NCI-H2107 (cell line): ENCODE measurements around the gene VTI1A.
"Not testable (repeated sequence)": the region's sequence is repeated elsewhere in the genome, so short reads cannot be mapped to it uniquely, and the experiment has no call there.

Experiments used
- DNase-seq: peaks from one replicate; lab custom pipeline; 2025; lab: John Stamatoyannopoulos, UW

The VTI1A gene

DNA sequence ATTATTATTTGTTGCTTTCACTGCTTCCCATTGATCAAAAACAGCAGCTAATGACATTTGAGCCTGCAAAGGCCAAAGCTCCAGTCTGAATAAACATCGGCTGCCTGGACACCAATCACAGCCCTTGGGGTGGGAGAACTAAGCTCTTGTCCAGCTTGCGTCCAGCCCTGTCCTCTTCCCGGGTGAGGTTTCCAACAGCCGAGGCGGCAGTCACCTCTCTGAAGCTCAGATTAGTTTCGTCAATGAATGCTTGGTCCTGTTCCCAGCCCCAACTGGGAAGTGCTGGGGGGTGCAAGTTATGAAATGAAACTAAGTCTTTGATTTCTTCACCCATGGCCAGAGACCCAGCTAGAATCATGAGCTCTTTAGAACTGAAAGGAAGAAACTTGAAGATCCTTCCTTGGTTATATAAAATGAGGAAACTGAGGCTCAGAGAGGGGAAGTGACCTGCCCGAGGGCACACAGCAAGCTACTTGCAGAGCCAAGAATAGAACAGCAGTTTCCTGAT lies 389.0 kb downstream of the VTI1A start:
- DNase-seq: no peak

GRCh38 chr10:112838784-112839481 lies 391.9 kb downstream of the VTI1A start:
- DNase-seq: no peak

DNA sequence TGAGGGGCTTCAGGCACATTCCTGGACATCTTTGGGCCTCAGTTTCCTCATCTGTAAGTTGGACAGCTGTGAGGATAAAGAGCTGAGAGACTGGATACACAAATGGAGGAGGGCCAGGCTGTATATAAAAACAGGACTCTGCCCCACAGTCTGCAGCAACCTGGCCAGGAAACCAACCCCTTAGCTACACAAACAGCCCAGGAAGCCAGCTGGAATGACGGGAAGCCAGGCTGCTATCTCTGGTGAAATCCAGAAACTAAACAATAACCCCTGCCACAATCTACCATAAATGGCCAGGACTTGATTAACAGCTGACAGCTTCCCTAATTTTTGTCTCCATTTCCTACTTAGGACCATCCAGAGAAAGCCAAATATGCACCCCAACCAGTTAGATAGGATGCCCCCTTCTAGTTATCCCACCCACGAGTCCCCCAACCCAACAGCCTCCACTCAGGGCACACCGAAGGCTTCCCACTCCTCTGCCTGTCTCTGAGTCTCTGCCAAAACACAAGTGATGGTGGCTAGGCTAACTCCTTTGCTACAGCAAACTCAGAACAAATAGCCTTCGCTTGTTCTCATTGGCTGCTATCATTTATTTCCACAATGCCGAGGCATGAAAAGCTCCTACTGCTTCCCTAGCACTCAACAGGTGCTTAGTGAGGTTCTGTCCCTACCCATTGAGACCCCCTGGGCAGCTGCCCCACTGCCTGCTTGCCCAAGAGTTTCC lies 393.1 kb downstream of the VTI1A start:
- no peak for DNase-seq

GRCh38 chr10:112841549-112841948 lies 394.5 kb downstream of the VTI1A start:
- DNase-seq: no peak

GRCh38 chr10:112842832-112843360 lies 395.9 kb downstream of the VTI1A start:
- no peak for DNase-seq

DNA sequence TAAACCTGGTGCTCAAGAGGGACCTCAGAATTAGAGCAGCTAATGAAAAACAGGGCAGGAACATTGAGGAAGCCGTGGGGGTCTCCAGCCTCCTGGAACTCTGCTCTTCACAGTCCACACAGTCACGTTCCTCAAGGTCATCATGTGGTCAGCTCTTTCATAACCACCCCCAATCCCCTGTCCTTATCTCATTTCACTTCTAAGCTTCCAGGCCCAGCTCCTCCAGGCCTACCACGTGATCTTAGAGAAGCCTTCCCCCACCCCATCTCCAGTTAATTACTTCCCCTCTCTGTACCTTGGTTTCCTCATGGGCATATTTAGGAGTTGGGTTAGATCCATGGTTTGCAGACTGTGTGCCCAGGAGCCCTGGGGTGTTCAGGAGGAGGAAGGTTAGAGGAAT lies 396.6 kb downstream of the VTI1A start:
- no peak for DNase-seq

GRCh38 chr10:112844681-112845544 lies 397.9 kb downstream of the VTI1A start:
- no peak for DNase-seq

GRCh38 chr10:112847778-112848177 lies 400.8 kb downstream of the VTI1A start:
- no peak for DNase-seq

- no peak for DNase-seq
Observed at GRCh38 chr10:112848228-112848627, 401.2 kb downstream of the VTI1A start.

DNA sequence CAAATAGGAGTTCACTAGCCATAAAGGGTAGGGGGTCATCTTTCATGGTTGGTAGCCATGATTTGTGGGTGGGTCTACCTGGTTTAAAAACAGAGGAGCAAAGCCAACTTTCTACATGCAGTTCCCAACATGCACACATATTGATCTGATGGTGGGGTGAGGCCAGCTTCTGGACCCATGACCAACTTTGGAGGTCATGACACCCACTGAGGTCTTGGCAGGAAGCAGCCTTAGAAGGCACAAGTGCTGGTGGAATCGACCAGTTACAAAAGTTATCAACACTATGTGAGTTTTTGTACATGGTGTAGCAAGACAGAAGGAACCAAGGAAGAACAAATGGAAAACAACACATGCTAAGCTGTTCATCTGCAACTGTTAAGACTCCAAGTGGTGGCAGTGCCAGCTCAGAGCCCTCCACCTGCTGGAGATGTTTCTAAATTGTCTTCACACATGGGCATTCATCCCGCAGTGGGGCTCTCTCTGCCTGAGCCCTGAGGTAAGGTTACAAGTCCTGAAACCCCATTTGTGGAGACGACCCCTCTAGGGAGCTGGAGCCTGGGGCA lies 401.9 kb downstream of the VTI1A start:
- no peak for DNase-seq

DNA sequence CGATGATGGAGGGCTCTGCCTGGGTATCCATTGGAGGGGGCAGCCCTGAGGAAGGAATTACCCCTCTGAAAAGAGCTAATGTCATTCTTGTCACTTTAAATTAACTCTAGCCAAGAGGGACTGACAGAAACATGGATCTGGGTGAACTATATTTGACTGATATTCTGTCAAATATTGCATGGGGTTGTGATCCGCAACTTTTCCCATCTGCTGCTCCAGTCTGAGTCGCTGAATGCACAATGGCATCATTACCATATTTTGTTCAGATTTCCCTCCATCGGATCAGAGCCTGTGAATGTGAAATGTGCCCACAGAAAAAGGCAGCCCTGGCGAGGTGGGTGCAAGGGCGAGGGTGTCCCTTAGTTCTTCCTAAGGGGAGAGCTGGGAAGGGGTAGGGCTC lies 402.5 kb downstream of the VTI1A start:
- no peak for DNase-seq

DNA sequence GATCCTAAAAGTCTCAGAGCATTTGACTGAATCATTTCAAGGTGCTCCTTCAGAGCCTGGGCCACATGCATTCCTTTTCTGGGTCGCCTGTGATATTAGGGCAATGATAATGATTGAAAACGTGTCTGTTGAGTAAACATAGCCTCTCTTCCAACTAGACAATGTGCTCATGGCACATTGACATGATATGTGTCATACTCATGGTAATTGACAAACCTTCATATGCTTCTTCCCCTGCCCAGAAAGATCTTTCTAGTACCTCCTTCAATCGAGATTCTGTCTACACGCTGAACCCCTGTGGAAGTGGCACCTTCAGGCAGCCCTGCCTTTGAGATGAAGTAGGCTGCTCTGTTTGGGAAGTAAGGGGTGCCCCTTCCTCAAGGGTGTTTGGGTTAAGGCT lies 404.2 kb downstream of the VTI1A start:
- DNase-seq: no peak

GRCh38 chr10:112851588-112852211 lies 404.7 kb downstream of the VTI1A start:
- DNase-seq: no peak

DNA sequence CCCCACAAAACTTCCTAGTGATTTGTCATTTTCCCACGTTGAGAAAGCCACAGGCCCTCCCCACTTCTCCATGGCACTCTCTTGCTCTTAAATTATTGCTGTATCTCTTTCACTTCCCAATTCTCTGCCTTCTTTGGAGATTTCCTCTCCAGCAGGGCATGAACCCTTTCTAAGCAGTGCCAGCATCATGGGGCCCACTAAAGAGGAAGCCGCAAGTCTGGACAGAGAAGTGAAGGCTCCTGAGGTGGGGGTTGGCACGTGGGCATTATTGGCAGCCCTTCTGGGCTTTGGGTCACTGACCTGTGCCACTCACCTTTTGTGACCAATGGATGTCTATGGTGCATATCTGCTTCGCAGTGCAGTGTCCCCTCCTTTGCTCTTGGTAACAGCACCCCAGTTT lies 405.3 kb downstream of the VTI1A start:
- DNase-seq: no peak

DNA sequence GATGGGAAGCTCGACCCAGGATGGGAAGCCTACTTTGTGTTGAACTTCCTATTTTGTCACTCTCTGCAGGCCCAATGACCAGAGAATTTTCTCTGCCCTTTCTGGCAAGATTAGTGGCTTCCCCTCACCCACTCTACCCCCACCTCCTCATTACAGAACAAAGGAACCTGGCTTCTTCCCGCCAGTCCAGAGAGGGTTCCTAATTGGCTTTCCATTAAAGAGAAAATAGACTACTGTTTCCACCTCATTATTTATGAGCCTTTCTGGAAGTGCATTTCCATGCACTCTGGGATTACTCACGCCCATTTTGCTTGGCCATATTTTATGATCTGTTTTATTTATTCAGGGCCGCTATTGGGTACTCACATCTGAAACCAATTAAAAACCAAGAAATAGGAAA lies 408.1 kb downstream of the VTI1A start:
- no peak for DNase-seq

GRCh38 chr10:112857493-112857892 lies 410.5 kb downstream of the VTI1A start:
- DNase-seq: no peak

DNA sequence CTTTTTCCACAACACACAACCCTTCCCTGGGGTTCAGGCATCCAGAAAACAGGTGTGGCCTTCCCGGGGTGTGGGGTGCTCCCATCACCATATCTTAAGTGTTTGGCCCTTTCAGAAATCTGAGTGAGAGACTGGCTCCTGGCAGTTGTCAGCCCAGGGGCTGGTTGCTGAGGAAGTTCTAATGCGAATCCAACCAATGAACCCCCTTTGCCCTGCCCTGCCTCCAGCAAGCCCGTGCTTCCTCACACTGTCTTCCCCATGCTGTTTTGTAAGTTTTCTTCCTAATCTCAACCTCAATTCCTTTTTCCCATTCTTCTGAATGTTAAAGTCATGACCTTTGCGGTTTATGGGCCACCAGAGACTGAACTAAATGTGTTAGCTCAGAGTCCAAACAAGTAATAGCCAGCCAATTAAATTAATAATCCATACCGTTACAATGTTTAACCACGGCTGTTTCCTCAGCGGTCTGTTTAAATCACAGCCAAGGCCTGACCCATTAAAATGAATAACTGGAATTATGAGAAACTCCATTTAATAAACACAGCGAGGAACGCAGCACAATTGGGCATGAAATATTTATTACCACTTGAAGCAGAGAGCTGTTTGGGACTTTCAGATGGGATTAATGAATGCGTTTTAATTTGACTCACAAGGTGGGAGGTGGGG lies 412.1 kb downstream of the VTI1A start:
- no peak for DNase-seq

- DNase-seq: no peak
Observed at GRCh38 chr10:112859793-112860192, 412.8 kb downstream of the VTI1A start.

DNA sequence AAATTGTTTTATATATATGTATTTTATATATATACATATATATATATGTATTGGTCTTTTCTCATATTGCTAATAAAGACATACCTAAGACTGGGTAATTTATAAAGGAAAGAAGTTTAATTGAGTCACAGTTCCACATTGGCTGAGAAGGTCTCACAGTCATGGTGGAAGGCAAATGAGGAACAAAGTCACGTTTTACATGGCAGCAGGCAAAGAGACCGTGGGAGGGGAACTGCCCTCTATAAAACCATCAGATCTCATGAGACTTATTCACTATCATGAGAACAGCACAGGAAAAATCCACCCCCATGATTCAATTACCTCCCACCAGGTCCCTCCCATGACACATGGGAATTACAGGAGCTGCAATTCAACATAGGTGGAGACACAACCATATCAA lies 416.4 kb downstream of the VTI1A start:
- not testable (repeated sequence) for DNase-seq
